ENCODE measurements around the gene CLDN8.

DNA sequence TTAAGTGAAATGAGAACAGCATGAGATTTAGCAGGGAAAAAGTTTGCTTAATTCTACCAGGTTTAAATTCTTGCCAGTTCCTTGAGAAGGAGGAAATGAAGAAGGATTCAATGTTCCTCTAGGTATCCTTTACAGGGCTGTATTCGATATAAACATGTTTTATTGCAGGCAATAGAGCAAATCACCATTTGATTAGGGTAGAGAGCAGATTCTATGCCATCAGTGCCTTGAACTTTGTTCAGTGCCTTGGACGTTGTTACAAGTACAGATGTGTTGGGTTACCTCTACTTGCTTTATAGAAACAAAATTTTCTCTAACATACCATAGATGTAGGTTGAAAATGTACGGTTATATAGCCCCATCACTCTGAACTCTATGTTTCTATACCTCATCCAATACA is 18.2 kb upstream of the CLDN8 start:
- TF ChIP-seq ZNF562 (CRISPR knock-in tag; IDR thresholded peaks at IDR 0.05; ENCODE audit: borderline replicate concordance) (no peak), MAFK (conservative IDR thresholded peaks at IDR 0.05 in 1 of 2, IDR thresholded peaks at IDR 0.05 in 1 of 2; ENCODE audit: low read length in 2 of 2) (no peak), SMAD3 (CRISPR knock-in tag; IDR thresholded peaks at IDR 0.05) (no peak), ZBTB7A (CRISPR knock-in tag; IDR thresholded peaks at IDR 0.05) (no peak), ZNF101 (CRISPR knock-in tag; IDR thresholded peaks at IDR 0.05; ENCODE audit: borderline replicate concordance, low read depth) (no peak), KLF15 (CRISPR knock-in tag; IDR thresholded peaks at IDR 0.05; ENCODE audit: borderline replicate concordance) (no peak), KAT7 (CRISPR knock-in tag; IDR thresholded peaks at IDR 0.05; ENCODE audit: borderline replicate concordance) (no peak), ZBED4 (CRISPR knock-in tag; IDR thresholded peaks at IDR 0.05; ENCODE audit: borderline replicate concordance) (no peak), POLR2AphosphoS5 (IDR thresholded peaks at IDR 0.05; ENCODE audit: low read depth, low read length) (no peak), POLR2A (IDR thresholded peaks at IDR 0.05; ENCODE audit: insufficient read depth in 1 of 2, low read depth in 2 of 2, low read length in 2 of 2) (no peak), MZF1 (CRISPR knock-in tag; IDR thresholded peaks at IDR 0.05; ENCODE audit: borderline replicate concordance) (no peak)
- TF ChIP-seq, protein P1, sequence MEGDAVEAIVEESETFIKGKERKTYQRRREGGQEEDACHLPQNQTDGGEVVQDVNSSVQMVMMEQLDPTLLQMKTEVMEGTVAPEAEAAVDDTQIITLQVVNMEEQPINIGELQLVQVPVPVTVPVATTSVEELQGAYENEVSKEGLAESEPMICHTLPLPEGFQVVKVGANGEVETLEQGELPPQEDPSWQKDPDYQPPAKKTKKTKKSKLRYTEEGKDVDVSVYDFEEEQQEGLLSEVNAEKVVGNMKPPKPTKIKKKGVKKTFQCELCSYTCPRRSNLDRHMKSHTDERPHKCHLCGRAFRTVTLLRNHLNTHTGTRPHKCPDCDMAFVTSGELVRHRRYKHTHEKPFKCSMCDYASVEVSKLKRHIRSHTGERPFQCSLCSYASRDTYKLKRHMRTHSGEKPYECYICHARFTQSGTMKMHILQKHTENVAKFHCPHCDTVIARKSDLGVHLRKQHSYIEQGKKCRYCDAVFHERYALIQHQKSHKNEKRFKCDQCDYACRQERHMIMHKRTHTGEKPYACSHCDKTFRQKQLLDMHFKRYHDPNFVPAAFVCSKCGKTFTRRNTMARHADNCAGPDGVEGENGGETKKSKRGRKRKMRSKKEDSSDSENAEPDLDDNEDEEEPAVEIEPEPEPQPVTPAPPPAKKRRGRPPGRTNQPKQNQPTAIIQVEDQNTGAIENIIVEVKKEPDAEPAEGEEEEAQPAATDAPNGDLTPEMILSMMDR (CRISPR knock-in tag; IDR thresholded peaks at IDR 0.05), result no peak

Data from HepG2 (cell line).